Natural killer cell (primary cell): ENCODE measurements around the gene CCDC73. TPM values are rescaled to one million over a fixed set of nuclear protein-coding genes. Genes with fewer than 3 reads are reported as not detected.
"Not testable (repeated sequence)": the region's sequence is repeated elsewhere in the genome, so short reads cannot be mapped to it uniquely, and the experiment has no call there.

Experiments
- ATAC-seq, 3 donors: fragments of 150-1000 bp in 2 of 3; fragments of 200-7000 bp in 1 of 3; cut with Tn5 transposase; 1 replicate in 1 of 3; 2 replicates in 2 of 3; pipeline ENCODE4 v1.10.0; 2021; ENCODE audit warnings: mild to moderate bottlenecking in 2 of 3, moderate library complexity in 2 of 3
- DNase-seq, 2 donors: peaks; one replicate each; pipeline versions ENCODE4 v3.0.0 to v3.0.0-alpha.2; 2013 to 2021; ENCODE audit warnings: mixed read lengths in 1 of 2
- H3K27ac ChIP-seq: one replicate; pipeline ENCODE4 v1.5.1; 2013; ENCODE audit warnings: mild to moderate bottlenecking, low read length
- H3K27me3 ChIP-seq: one replicate; pipeline ENCODE4 v1.6.1; 2013; ENCODE audit warnings: low read length; ENCODE audit not compliant: control insufficient read depth, insufficient read depth
- H3K36me3 ChIP-seq: one replicate; pipeline ENCODE4 v1.6.1; 2013; ENCODE audit warnings: low read length; ENCODE audit not compliant: control insufficient read depth, insufficient read depth
- H3K4me1 ChIP-seq: one replicate; pipeline ENCODE4 v1.6.1; 2013; ENCODE audit warnings: low read length; ENCODE audit not compliant: control insufficient read depth, insufficient read depth
- H3K4me3 ChIP-seq: one replicate; pipeline ENCODE4 v1.5.1; 2013; ENCODE audit warnings: low read length
- H3K9me3 ChIP-seq: one replicate; pipeline ENCODE4 v1.6.1; 2013; ENCODE audit warnings: low read length; ENCODE audit not compliant: control insufficient read depth, insufficient read depth
- H3K27ac Mint-ChIP-seq, 2 donors: one replicate each; pipeline ENCODE4 v1.8.0; 2022; ENCODE audit warnings: mild to moderate bottlenecking in 2 of 2, mixed read lengths in 2 of 2, moderate library complexity in 1 of 2
- H3K27me3 Mint-ChIP-seq, 2 donors: one replicate each; pipeline ENCODE4 v1.8.0; 2022; ENCODE audit warnings: low read depth in 2 of 2, mixed read lengths in 2 of 2
- H3K36me3 Mint-ChIP-seq: one replicate; pipeline ENCODE4 v1.8.0; 2022; ENCODE audit warnings: mixed read lengths
- H3K4me1 Mint-ChIP-seq, 2 donors: one replicate each; pipeline ENCODE4 v1.8.0; 2022; ENCODE audit warnings: mixed read lengths in 2 of 2
- H3K4me3 Mint-ChIP-seq: one replicate; pipeline ENCODE4 v1.8.0; 2022; ENCODE audit warnings: mild to moderate bottlenecking, moderate library complexity, mixed read lengths
- H3K9me3 Mint-ChIP-seq, 2 donors: one replicate each; pipeline ENCODE4 v1.8.0; 2022; ENCODE audit warnings: mixed read lengths in 2 of 2
- WGBS: methylation state at CpG from one replicate; pipeline ENCODE4 v1.1.7; 2013; ENCODE audit warnings: missing lambda C conversion rate; ENCODE audit not compliant: insufficient coverage; 5-methylcytosine and 5-hydroxymethylcytosine counted together
- intact Hi-C: fragments of 100-400 bp; cut with micrococcal nuclease; formaldehyde crosslinking; loops from one replicate; pipeline ENCODE4 v1.14.2; 2022
- total RNA-seq, 4 donors: library from RNA; stranded (reverse); fragments of 120-200 nt in 1 of 4; gene quantifications; one replicate each; pipeline versions ENCODE4 v1.2.3 to v1.2.4, GENCODE V29; 2013 to 2022
- TF ChIP-seq, protein P1 (sequence below): fragments of 200-600 bp; IDR thresholded peaks from one replicate; pipeline ENCODE4 v1.8.0; 2022; ENCODE audit warnings: antibody characterized with exemption

CCDC73 gene
- total RNA-seq, 3 donors from 2014 or later (not counting 1 experiment from before 2014, with no cell fraction given): not detected

- intact Hi-C loops: no loop called here
- H3K4me1 Mint-ChIP-seq: no peaks in the 10 kb centered on the region
- no peak overlapping the region for H3K27ac Mint-ChIP-seq
- Histone ChIP-seq H3K36me3 (no peaks in the 10 kb centered on the region), H3K4me3 (no peak overlapping the region), H3K27ac (no peak overlapping the region), H3K4me1 (no peaks in the 10 kb centered on the region), H3K9me3 (no peaks in the 10 kb centered on the region), H3K27me3 (no peaks in the 10 kb centered on the region)
- no peak for DNase-seq
- no peak for ATAC-seq
- no peaks in the 10 kb centered on the region for H3K27me3 Mint-ChIP-seq
- H3K4me3 Mint-ChIP-seq: no peak overlapping the region
- no peaks in the 10 kb centered on the region for H3K9me3 Mint-ChIP-seq
- no peaks in the 10 kb centered on the region for H3K36me3 Mint-ChIP-seq
- TF ChIP-seq, protein P1, sequence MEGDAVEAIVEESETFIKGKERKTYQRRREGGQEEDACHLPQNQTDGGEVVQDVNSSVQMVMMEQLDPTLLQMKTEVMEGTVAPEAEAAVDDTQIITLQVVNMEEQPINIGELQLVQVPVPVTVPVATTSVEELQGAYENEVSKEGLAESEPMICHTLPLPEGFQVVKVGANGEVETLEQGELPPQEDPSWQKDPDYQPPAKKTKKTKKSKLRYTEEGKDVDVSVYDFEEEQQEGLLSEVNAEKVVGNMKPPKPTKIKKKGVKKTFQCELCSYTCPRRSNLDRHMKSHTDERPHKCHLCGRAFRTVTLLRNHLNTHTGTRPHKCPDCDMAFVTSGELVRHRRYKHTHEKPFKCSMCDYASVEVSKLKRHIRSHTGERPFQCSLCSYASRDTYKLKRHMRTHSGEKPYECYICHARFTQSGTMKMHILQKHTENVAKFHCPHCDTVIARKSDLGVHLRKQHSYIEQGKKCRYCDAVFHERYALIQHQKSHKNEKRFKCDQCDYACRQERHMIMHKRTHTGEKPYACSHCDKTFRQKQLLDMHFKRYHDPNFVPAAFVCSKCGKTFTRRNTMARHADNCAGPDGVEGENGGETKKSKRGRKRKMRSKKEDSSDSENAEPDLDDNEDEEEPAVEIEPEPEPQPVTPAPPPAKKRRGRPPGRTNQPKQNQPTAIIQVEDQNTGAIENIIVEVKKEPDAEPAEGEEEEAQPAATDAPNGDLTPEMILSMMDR: no peak
These were observed 7.7 kb downstream of the CCDC73 start for GRCh38 chr11:32786811-32787210.

- no peak for DNase-seq
- ATAC-seq: no peak
- no peak overlapping the region for H3K4me3 Mint-ChIP-seq
- H3K27me3 ChIP-seq: no peaks in the 10 kb centered on the region
- H3K27ac Mint-ChIP-seq: no peak overlapping the region
- no peaks in the 10 kb centered on the region for H3K36me3 ChIP-seq
- intact Hi-C loops: no loop called here
- no peaks in the 10 kb centered on the region for H3K9me3 ChIP-seq
- H3K4me1 Mint-ChIP-seq: no peaks in the 10 kb centered on the region
- WGBS: 87% methylated on average over 3 of the region's 3 CpGs
- no peaks in the 10 kb centered on the region for H3K36me3 Mint-ChIP-seq
- H3K27me3 Mint-ChIP-seq: no peaks in the 10 kb centered on the region
- H3K4me3 ChIP-seq: no peak overlapping the region
- no peak overlapping the region for H3K27ac ChIP-seq
- TF ChIP-seq, protein P1: no peak
- no peaks in the 10 kb centered on the region for H3K4me1 ChIP-seq
- H3K9me3 Mint-ChIP-seq: no peaks in the 10 kb centered on the region
These were observed 9.2 kb downstream of the CCDC73 start for GRCh38 chr11:32785262-32785661.

- Histone ChIP-seq H3K4me3 (no peak overlapping the region), H3K4me1 (no peaks in the 10 kb centered on the region), H3K9me3 (no peaks in the 10 kb centered on the region), H3K27me3 (no peaks in the 10 kb centered on the region), H3K27ac (no peak overlapping the region), H3K36me3 (no peaks in the 10 kb centered on the region)
- H3K36me3 Mint-ChIP-seq: no peaks in the 10 kb centered on the region
- TF ChIP-seq, protein P1: no peak
- no peak overlapping the region for H3K27ac Mint-ChIP-seq
- H3K4me1 Mint-ChIP-seq: no peaks in the 10 kb centered on the region
- ATAC-seq: no peak
- no peaks in the 10 kb centered on the region for H3K9me3 Mint-ChIP-seq
- no peak overlapping the region for H3K4me3 Mint-ChIP-seq
- DNase-seq: no peak
- no peaks in the 10 kb centered on the region for H3K27me3 Mint-ChIP-seq
- intact Hi-C loops: no loop called here
- 83% methylated on average over 5 of the region's 5 CpGs for WGBS
These were observed 12.7 kb downstream of the CCDC73 start for GRCh38 chr11:32781721-32782120.

GRCh38 chr11:32780839-32781238, 13.6 kb downstream of the CCDC73 start:
- H3K9me3 ChIP-seq, H3K36me3 Mint-ChIP-seq, H3K27me3 Mint-ChIP-seq, H3K36me3 ChIP-seq, H3K27ac Mint-ChIP-seq, H3K4me3 Mint-ChIP-seq, H3K27me3 ChIP-seq, H3K4me1 ChIP-seq, ATAC-seq, H3K4me3 ChIP-seq, H3K9me3 Mint-ChIP-seq, DNase-seq, intact Hi-C loops, H3K4me1 Mint-ChIP-seq, H3K27ac ChIP-seq: not testable (repeated sequence)
- WGBS: 100% methylated on average over 2 of the region's 2 CpGs
